Activated CD4-positive, alpha-beta T cell treated with anti-CD3 and anti-CD28 coated beads, Interleukin-2, amount 10 ng/mL, durations not matched to agents 24 days and 14 days (primary cell): ENCODE data around the gene SLC16A10. TPM values are rescaled to one million over a fixed set of nuclear protein-coding genes. Genes with fewer than 3 reads are reported as not detected.
"Not testable (repeated sequence)": the region's sequence is repeated elsewhere in the genome, so short reads cannot be mapped to it uniquely, and the experiment has no call there.

Experiments
- DNase-seq: peaks from one replicate; pipeline ENCODE4 v3.0.0; 2022
- H3K27ac Mint-ChIP-seq: one replicate; pipeline ENCODE4 v1.8.0; 2022; ENCODE audit warnings: mild to moderate bottlenecking, mixed read lengths
- H3K27me3 Mint-ChIP-seq: one replicate; pipeline ENCODE4 v1.8.0; 2022; ENCODE audit warnings: mixed read lengths
- H3K36me3 Mint-ChIP-seq: one replicate; pipeline ENCODE4 v1.8.0; 2022; ENCODE audit warnings: low read depth, mild to moderate bottlenecking, mixed read lengths
- H3K4me1 Mint-ChIP-seq: one replicate; pipeline ENCODE4 v1.8.0; 2021; ENCODE audit warnings: mixed read lengths
- H3K4me3 Mint-ChIP-seq: one replicate; pipeline ENCODE4 v1.8.0; 2022; ENCODE audit warnings: mild to moderate bottlenecking, moderate library complexity, mixed read lengths
- H3K9me3 Mint-ChIP-seq: one replicate; pipeline ENCODE4 v1.8.0; 2021; ENCODE audit warnings: mixed read lengths
- intact Hi-C: fragments of 100-400 bp; cut with micrococcal nuclease; formaldehyde crosslinking; loops from one replicate; pipeline ENCODE4 v1.15.1; 2023
- total RNA-seq: library from RNA; stranded (reverse); gene quantifications from 2 replicates; pipeline ENCODE4 v1.2.3, GENCODE V29; 2022

SLC16A10 gene
- total RNA-seq, 1 donor from 2014 or later, result 4.2 TPM

GRCh38 chr6:111192911-111193555 is 105.7 kb downstream of the SLC16A10 start:
- no peak for DNase-seq
- no peaks in the 10 kb centered on the region for H3K4me1 Mint-ChIP-seq
- no peaks in the 10 kb centered on the region for H3K36me3 Mint-ChIP-seq
- peaks cover 8% of the 10 kb centered on the region for H3K9me3 Mint-ChIP-seq
- H3K4me3 Mint-ChIP-seq, result no peak overlapping the region
- H3K27me3 Mint-ChIP-seq, result no peaks in the 10 kb centered on the region
- intact Hi-C loops, result no loop called here
- no peak overlapping the region for H3K27ac Mint-ChIP-seq

- Mint-ChIP-seq H3K4me1 (no peaks in the 10 kb centered on the region), H3K4me3 (no peak overlapping the region), H3K9me3 (peaks cover 8% of the 10 kb centered on the region), H3K27me3 (no peaks in the 10 kb centered on the region), H3K27ac (no peak overlapping the region), H3K36me3 (no peaks in the 10 kb centered on the region)
- intact Hi-C loops, result no loop called here
- DNase-seq, result no peak
Observed at GRCh38 chr6:111195656-111196055, 108.4 kb downstream of the SLC16A10 start.

GRCh38 chr6:111198841-111199240 is 111.5 kb downstream of the SLC16A10 start:
- no peak overlapping the region for H3K4me3 Mint-ChIP-seq
- H3K27ac Mint-ChIP-seq, result no peak overlapping the region
- H3K4me1 Mint-ChIP-seq, result no peaks in the 10 kb centered on the region
- intact Hi-C loops, result no loop called here
- DNase-seq, result no peak
- H3K36me3 Mint-ChIP-seq, result no peaks in the 10 kb centered on the region
- no peaks in the 10 kb centered on the region for H3K9me3 Mint-ChIP-seq
- H3K27me3 Mint-ChIP-seq, result no peaks in the 10 kb centered on the region

GRCh38 chr6:111199935-111200334 is 112.6 kb downstream of the SLC16A10 start:
- Mint-ChIP-seq H3K4me1 (no peaks in the 10 kb centered on the region), H3K27me3 (no peaks in the 10 kb centered on the region), H3K27ac (no peak overlapping the region), H3K36me3 (no peaks in the 10 kb centered on the region), H3K9me3 (no peaks in the 10 kb centered on the region), H3K4me3 (no peak overlapping the region)
- DNase-seq, result no peak
- intact Hi-C loops, result no loop called here

GRCh38 chr6:111200350-111201243 is 113.3 kb downstream of the SLC16A10 start:
- H3K27ac Mint-ChIP-seq, result no peak overlapping the region
- no peaks in the 10 kb centered on the region for H3K27me3 Mint-ChIP-seq
- H3K4me1 Mint-ChIP-seq, result no peaks in the 10 kb centered on the region
- H3K4me3 Mint-ChIP-seq, result no peak overlapping the region
- DNase-seq, result no peak
- H3K9me3 Mint-ChIP-seq, result no peaks in the 10 kb centered on the region
- no peaks in the 10 kb centered on the region for H3K36me3 Mint-ChIP-seq
- intact Hi-C loops, result no loop called here

GRCh38 chr6:111201244-111201554 is 113.9 kb downstream of the SLC16A10 start:
- H3K9me3 Mint-ChIP-seq, result no peaks in the 10 kb centered on the region
- H3K27ac Mint-ChIP-seq, result no peak overlapping the region
- intact Hi-C loops, result no loop called here
- no peaks in the 10 kb centered on the region for H3K36me3 Mint-ChIP-seq
- no peaks in the 10 kb centered on the region for H3K27me3 Mint-ChIP-seq
- H3K4me3 Mint-ChIP-seq, result no peak overlapping the region
- no peak for DNase-seq
- no peaks in the 10 kb centered on the region for H3K4me1 Mint-ChIP-seq

- no peaks in the 10 kb centered on the region for H3K36me3 Mint-ChIP-seq
- H3K4me3 Mint-ChIP-seq, result no peak overlapping the region
- no peak overlapping the region for H3K27ac Mint-ChIP-seq
- no peaks in the 10 kb centered on the region for H3K27me3 Mint-ChIP-seq
- H3K9me3 Mint-ChIP-seq, result no peaks in the 10 kb centered on the region
- no peaks in the 10 kb centered on the region for H3K4me1 Mint-ChIP-seq
- no peak for DNase-seq
- intact Hi-C loops, result no loop called here
Observed at GRCh38 chr6:111201764-111202163, 114.5 kb downstream of the SLC16A10 start.

- H3K9me3 Mint-ChIP-seq, H3K4me1 Mint-ChIP-seq, H3K27ac Mint-ChIP-seq, DNase-seq, H3K4me3 Mint-ChIP-seq, H3K36me3 Mint-ChIP-seq, intact Hi-C loops, H3K27me3 Mint-ChIP-seq: not testable (repeated sequence)
Observed at GRCh38 chr6:111203539-111203938, 116.2 kb downstream of the SLC16A10 start.

GRCh38 chr6:111204305-111204704 is 117.0 kb downstream of the SLC16A10 start:
- H3K27me3 Mint-ChIP-seq, result no peaks in the 10 kb centered on the region
- H3K4me3 Mint-ChIP-seq, result no peak overlapping the region
- H3K27ac Mint-ChIP-seq, result no peak overlapping the region
- H3K4me1 Mint-ChIP-seq, result no peaks in the 10 kb centered on the region
- intact Hi-C loops, result no loop called here
- no peaks in the 10 kb centered on the region for H3K9me3 Mint-ChIP-seq
- no peaks in the 10 kb centered on the region for H3K36me3 Mint-ChIP-seq
- DNase-seq, result no peak

- H3K27me3 Mint-ChIP-seq, result no peaks in the 10 kb centered on the region
- no peaks in the 10 kb centered on the region for H3K9me3 Mint-ChIP-seq
- no peak overlapping the region for H3K27ac Mint-ChIP-seq
- no peaks in the 10 kb centered on the region for H3K4me1 Mint-ChIP-seq
- no peak overlapping the region for H3K4me3 Mint-ChIP-seq
- intact Hi-C loops, result loop anchor here (5.0 kb wide), 1 partner anchor 678 kb away; no protein-coding TSS in a partner anchor
- DNase-seq, result no peak
- no peaks in the 10 kb centered on the region for H3K36me3 Mint-ChIP-seq
Observed at GRCh38 chr6:111204881-111205280, 117.6 kb downstream of the SLC16A10 start.

GRCh38 chr6:111205502-111205901 is 118.2 kb downstream of the SLC16A10 start:
- intact Hi-C loops, result loop anchor here (5.0 kb wide), 1 partner anchor 678 kb away; no protein-coding TSS in a partner anchor
- Mint-ChIP-seq H3K27ac (no peak overlapping the region), H3K4me3 (no peak overlapping the region), H3K4me1 (no peaks in the 10 kb centered on the region), H3K9me3 (no peaks in the 10 kb centered on the region), H3K36me3 (no peaks in the 10 kb centered on the region), H3K27me3 (no peaks in the 10 kb centered on the region)
- DNase-seq, result no peak

GRCh38 chr6:111207141-111207858 is 120.0 kb downstream of the SLC16A10 start:
- no peaks in the 10 kb centered on the region for H3K9me3 Mint-ChIP-seq
- intact Hi-C loops, result loop anchor here (5.0 kb wide), 1 partner anchor 680 kb away; no protein-coding TSS in a partner anchor
- H3K27me3 Mint-ChIP-seq, result no peaks in the 10 kb centered on the region
- no peaks in the 10 kb centered on the region for H3K36me3 Mint-ChIP-seq
- DNase-seq, result no peak
- H3K27ac Mint-ChIP-seq, result no peak overlapping the region
- no peaks in the 10 kb centered on the region for H3K4me1 Mint-ChIP-seq
- H3K4me3 Mint-ChIP-seq, result no peak overlapping the region

- H3K27ac Mint-ChIP-seq, result no peak overlapping the region
- no peaks in the 10 kb centered on the region for H3K27me3 Mint-ChIP-seq
- H3K36me3 Mint-ChIP-seq, result no peaks in the 10 kb centered on the region
- DNase-seq, result no peak
- intact Hi-C loops, result loop anchor here (5.0 kb wide), 1 partner anchor 682 kb away; no protein-coding TSS in a partner anchor
- H3K4me1 Mint-ChIP-seq, result no peaks in the 10 kb centered on the region
- no peak overlapping the region for H3K4me3 Mint-ChIP-seq
- H3K9me3 Mint-ChIP-seq, result no peaks in the 10 kb centered on the region
Observed at GRCh38 chr6:111208933-111209332, 121.6 kb downstream of the SLC16A10 start.

- Mint-ChIP-seq H3K4me1 (no peaks in the 10 kb centered on the region), H3K9me3 (no peaks in the 10 kb centered on the region), H3K27ac (no peak overlapping the region), H3K4me3 (no peak overlapping the region), H3K36me3 (no peaks in the 10 kb centered on the region), H3K27me3 (no peaks in the 10 kb centered on the region)
- DNase-seq, result peak; percentile 81
- intact Hi-C loops, result loop anchor here (1.0 kb wide), 2 partner anchors 153 to 199 kb away; no protein-coding TSS in a partner anchor
Observed at GRCh38 chr6:111210194-111210728, 123.0 kb downstream of the SLC16A10 start.
